Stimulated activated memory B cell treated with anti-CD40 and anti-IgM and Interleukin-4, amounts not matched to agents 10 μg/mL and 1 μg/mL and 100 μg/mL, for 72 hours (primary cell): ENCODE measurements around the gene CASKIN1.

Experiments used
- ATAC-seq: fragments of 150-1000 bp; cut with Tn5 transposase; 2 replicates; pipeline ENCODE4 v1.10.0; 2021
- H3K27ac Mint-ChIP-seq: one replicate; pipeline ENCODE4 v1.8.0; 2022; ENCODE audit warnings: mild to moderate bottlenecking, mixed read lengths
- H3K27me3 Mint-ChIP-seq: one replicate; pipeline ENCODE4 v1.8.0; 2022; ENCODE audit warnings: mixed read lengths
- H3K36me3 Mint-ChIP-seq: one replicate; pipeline ENCODE4 v1.8.0; 2022; ENCODE audit warnings: mixed read lengths
- H3K4me1 Mint-ChIP-seq: one replicate; pipeline ENCODE4 v1.8.0; 2022; ENCODE audit warnings: mixed read lengths
- H3K4me3 Mint-ChIP-seq: one replicate; pipeline ENCODE4 v1.8.0; 2022; ENCODE audit warnings: mild to moderate bottlenecking, moderate library complexity, mixed read lengths
- H3K9me3 Mint-ChIP-seq: one replicate; pipeline ENCODE4 v1.8.0; 2022; ENCODE audit warnings: mixed read lengths

CASKIN1 gene

DNA sequence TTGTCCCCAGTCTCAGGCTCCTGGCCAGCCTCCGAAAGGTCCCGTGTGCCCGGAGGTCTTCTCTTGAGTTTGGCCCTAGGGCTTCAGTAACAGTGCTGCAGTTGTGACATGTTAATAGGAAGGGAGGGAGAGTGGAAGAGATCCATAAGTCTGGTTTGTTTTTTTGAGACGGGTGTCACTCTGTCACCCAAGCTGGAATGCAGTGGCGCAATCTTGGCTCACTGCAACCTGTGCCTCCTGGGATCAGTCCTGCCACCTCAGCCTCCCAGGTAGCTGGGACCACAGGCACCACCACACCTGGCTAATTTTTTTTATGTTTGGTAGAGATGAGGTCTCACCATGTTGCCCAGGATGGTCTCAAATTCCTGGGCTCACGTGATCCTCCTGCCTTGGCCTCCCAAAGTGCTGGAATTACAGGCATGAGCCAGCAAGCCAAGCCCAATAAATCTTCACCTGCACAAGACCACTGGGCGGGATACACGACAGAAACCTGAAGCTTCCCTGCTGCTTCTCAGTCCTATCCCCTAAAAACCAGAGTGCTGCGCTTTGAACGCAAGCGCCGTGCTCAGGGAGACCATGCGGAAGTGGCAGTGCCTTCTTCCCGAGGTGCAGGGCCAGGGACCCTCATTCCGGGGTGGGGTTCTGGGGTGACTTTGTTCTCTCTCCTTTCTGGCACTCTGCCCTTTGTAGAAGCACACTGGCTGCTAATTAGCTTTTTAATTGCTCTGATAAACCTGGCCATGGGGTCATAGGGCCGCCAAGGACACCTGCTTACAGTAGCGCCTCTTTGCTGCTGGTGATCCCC is 29.9 kb downstream of the CASKIN1 start:
- no peak overlapping the region for H3K4me3 Mint-ChIP-seq

DNA sequence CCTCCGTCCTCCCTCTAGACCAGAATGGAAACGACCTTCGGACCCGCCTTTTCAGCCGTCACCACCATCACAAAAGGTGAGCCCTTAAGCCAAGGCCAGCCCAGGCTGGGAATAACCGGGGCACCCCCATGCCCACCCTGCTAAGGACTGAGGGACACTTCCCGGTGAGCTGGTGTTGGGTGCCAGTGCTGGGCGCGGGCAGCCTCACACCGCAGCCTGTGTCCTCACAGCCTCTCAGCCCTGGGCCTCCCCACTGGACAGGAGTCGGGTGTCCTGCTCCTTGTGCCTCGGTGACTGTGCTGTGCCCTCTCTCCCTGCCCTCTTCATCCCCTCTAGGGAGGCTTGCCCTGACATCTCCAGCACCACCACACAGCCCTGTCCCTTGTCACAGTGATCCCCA is 30.5 kb downstream of the CASKIN1 start:
- no peak for ATAC-seq
- Mint-ChIP-seq H3K9me3 (no peaks in the 10 kb centered on the region), H3K36me3 (peaks cover 14% of the 10 kb centered on the region), H3K4me1 (peaks cover 15% of the 10 kb centered on the region), H3K27me3 (no peaks in the 10 kb centered on the region), H3K4me3 (no peak overlapping the region), H3K27ac (peak overlapping the region; percentile 73)

More for the DNA sequence above, 29.9 kb downstream of the CASKIN1 start:
- H3K27me3 Mint-ChIP-seq, result no peaks in the 10 kb centered on the region
- peak overlapping the region; percentile 73 for H3K27ac Mint-ChIP-seq
- H3K36me3 Mint-ChIP-seq, result peaks cover 14% of the 10 kb centered on the region
- no peaks in the 10 kb centered on the region for H3K9me3 Mint-ChIP-seq
- no peak for ATAC-seq
- peaks cover 9% of the 10 kb centered on the region for H3K4me1 Mint-ChIP-seq

DNA sequence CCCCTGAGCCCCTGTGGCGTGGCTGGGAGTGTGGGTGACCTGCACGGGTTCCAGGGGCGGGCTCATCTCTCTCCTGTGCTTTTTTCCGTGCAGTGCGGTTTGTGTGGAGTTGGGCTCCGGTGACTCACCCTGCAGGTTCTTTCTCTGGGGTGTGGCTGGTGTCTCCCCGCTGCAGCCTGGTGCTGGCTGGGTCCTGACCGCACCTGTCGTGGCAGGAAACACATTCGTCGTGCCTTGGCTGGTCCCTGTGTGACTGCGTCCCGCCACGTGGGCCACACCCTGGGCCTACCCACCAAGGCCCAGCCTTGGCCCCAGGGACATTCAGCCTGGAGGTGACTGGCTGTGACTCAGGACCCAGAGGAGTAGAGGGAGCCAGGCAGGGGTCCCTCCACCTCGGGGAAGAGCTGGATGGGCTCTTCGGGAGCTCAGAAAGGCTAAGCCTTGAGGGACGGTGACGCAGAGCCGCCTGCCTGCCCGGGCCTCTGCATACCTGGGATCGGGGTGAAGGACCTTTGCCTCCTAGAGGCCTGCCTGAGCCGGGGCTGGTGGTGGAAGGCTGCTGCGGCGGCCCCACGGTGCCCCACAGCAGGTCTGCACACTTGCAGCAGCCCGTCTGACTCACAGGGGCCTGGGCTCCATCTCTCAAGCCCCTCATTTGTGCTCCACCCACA is 33.1 kb downstream of the CASKIN1 start:
- H3K27me3 Mint-ChIP-seq, result no peaks in the 10 kb centered on the region
- H3K4me1 Mint-ChIP-seq, result peaks cover 35% of the 10 kb centered on the region
- H3K9me3 Mint-ChIP-seq, result no peaks in the 10 kb centered on the region
- no peak overlapping the region for H3K4me3 Mint-ChIP-seq
- peak overlapping the region; percentile 82 for H3K27ac Mint-ChIP-seq
- peaks cover 13% of the 10 kb centered on the region for H3K36me3 Mint-ChIP-seq
- ATAC-seq, result no peak

DNA sequence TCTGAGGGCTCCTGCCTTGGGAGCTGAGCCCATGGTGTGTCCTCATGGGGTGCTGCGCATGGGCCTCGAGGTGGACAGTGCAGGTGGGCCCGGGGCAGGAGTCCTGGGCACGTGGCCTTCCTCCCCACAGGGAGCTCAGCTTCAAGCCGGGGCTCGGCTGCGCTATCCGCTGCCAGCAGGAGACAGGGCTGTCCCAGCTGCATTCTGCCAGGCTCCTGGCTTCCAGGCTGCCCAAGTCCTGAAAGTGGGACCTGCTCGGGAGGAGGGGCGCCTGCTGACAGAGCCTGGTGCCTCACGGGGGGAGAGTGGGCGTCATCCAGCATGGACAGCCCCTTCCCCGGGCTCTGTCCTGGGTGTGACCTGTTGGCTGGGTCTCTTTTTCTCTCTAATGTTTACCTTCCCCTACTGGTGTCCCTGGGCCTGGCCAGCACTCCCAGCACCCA is 33.7 kb downstream of the CASKIN1 start:
- Mint-ChIP-seq H3K4me1 (peaks cover 41% of the 10 kb centered on the region), H3K27me3 (no peaks in the 10 kb centered on the region), H3K9me3 (no peaks in the 10 kb centered on the region), H3K36me3 (peaks cover 7% of the 10 kb centered on the region), H3K27ac (peak overlapping the region; percentile 82), H3K4me3 (no peak overlapping the region)
- ATAC-seq, result no peak

DNA sequence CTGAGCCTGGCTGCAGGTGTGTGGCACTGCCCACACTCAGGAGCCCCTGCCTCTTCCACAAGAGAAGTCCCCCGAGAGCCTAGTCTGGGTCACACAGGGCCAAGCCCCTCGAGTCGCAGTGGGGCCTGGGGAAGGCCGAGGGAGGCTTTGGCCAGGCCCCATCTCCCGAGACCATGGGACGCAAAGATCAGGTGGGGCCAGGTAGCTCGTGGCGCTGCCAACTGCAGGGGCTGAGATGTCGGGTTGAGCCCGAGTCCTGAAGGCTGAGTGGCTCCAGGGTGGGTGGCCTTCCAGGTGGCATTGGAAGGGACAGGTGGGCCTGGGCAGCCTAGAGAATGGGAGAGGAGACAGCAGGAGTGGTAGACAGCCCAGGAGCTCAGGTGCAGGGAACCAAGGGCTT is 34.5 kb downstream of the CASKIN1 start:
- H3K36me3 Mint-ChIP-seq, result peaks cover 6% of the 10 kb centered on the region
- no peaks in the 10 kb centered on the region for H3K27me3 Mint-ChIP-seq
- H3K9me3 Mint-ChIP-seq, result no peaks in the 10 kb centered on the region
- peak overlapping the region; percentile 82 for H3K27ac Mint-ChIP-seq
- no peak for ATAC-seq
- H3K4me3 Mint-ChIP-seq, result no peak overlapping the region
- H3K4me1 Mint-ChIP-seq, result peaks cover 49% of the 10 kb centered on the region

DNA sequence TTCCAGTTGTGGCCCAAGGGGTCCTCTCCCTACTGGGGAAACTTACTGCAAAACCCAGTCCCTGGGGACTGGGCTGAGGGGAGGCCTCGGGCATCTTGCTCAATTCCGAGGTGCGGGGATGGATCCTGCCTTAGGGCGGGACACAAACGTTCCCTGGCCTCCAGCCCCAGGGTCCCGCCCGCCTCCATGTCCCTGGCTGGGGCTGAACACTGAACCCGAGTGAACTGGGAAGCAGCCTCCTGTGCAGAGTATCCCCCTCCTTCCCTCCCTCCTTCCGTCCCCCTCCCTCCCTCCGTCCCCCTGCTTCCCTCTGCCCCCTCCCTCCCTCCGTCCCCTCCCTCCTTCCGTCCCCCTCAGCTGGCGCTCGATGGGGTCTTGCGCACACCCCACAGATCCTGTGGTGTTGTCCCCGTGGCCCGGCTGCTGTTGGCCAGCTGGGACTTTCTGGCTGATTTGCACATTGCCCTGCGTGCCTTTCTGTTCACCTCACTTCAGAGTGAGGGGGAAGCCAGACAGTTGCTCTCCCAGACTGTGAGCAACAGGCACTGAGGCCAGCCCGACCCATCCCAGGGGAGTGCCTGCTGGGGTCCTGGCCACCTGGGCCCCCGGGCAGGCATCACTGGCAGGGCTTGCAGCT is 35.4 kb downstream of the CASKIN1 start:
- peak overlapping the region; percentile 70 for H3K4me3 Mint-ChIP-seq
- peaks cover 58% of the 10 kb centered on the region for H3K4me1 Mint-ChIP-seq
- H3K27me3 Mint-ChIP-seq, result no peaks in the 10 kb centered on the region
- peak overlapping the region; percentile 82 for H3K27ac Mint-ChIP-seq
- peak; percentile 54 for ATAC-seq
- H3K9me3 Mint-ChIP-seq, result no peaks in the 10 kb centered on the region
- H3K36me3 Mint-ChIP-seq, result peaks cover 3% of the 10 kb centered on the region

DNA sequence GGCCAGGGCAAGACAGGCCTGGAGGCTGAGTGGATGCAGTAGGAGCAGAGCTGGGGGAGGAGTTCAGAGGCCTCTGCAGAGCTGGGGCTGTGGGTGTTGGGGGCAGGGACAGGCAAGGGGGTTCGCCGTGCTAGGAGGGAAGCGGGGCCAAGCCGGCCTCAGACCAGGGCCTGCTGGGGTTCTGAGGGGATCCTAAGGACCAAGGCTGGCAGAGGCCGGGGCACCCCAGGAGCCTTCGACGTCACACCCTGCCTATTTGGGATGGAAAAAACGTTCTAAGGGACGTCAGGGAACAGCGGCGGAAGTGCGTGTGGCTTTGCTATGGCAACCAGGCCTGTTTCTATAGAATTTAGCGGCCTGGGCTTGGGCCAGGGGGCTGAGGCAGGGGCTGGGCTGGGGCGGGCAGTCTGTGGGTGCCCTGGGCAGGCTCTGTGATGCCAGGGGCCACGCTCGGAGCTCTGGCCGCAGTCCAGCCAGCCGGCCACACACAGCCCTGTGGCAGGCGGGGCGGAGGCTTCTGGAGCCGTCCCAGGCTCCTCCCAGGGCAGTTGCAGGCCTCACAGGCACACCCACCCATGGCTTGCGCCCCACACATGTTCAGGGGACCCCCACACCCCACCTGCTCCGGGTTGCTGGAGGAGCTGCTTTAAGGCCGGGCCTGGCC is 37.1 kb downstream of the CASKIN1 start:
- H3K27me3 Mint-ChIP-seq, result no peaks in the 10 kb centered on the region
- H3K36me3 Mint-ChIP-seq, result peaks cover 1% of the 10 kb centered on the region
- ATAC-seq, result no peak
- peak overlapping the region; percentile 84 for H3K27ac Mint-ChIP-seq
- no peaks in the 10 kb centered on the region for H3K9me3 Mint-ChIP-seq
- peak overlapping the region; percentile 57 for H3K4me3 Mint-ChIP-seq
- H3K4me1 Mint-ChIP-seq, result peaks cover 59% of the 10 kb centered on the region

DNA sequence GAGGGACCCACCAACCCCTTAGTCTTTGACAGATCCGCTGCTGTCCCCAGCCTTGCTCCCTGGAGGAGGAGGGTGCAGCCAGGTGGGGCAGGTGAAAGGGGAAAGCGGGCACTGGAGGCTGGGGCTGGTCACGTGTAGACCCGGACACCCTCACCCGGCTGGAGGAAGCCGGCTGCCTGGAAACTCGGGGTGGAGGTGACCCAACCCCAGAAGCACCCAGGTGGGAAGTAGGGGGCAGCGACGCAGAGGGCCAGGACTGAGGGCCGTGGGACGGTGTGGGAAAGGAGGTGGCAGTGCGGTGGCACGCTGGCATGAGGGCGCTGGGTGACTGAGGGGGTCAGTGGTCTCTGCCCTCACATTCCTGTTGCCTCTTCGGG is 38.2 kb downstream of the CASKIN1 start:
- H3K36me3 Mint-ChIP-seq, result peaks cover 12% of the 10 kb centered on the region

DNA sequence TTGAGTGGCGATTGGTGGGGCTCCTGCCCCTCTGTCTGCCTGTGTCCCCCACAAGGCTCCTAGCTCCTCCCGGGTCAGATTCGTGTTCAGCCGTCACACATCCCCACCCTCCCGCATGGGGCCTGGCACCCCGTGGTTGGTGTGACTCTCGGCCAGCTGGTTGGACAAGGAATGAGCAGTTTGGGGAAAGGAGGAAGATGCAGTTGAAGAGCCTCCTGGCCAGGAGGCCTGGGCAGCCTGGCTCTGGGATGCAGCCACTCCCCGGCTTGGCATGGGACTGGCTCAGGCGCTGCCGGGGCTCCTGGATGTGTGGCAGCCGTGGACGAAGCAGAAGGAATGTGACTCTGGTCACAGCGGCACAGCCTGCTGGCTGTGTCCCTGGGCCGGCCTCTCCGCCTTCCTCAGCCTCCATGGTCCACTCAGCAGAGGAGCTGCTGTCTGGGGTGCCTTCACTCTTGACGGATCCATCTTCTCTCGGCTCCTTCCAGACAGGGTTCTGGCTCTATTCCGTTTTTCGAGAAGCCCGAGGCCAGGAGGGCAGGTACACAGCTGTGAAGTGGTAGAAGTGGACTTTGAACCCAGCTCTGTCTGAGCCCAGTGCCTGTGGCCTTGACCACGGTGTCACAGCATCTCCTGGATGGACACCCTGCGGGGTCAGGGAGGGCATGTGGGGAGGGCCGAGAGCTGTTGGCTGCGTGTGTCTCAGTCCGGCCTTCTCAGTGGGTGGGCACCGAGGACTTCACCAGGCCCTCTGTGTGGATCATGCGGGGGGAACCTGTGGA is 38.7 kb downstream of the CASKIN1 start:
- Mint-ChIP-seq H3K27ac (peak overlapping the region; percentile 84), H3K27me3 (no peaks in the 10 kb centered on the region), H3K4me3 (peak overlapping the region; percentile 95), H3K36me3 (peaks cover 17% of the 10 kb centered on the region), H3K4me1 (peaks cover 76% of the 10 kb centered on the region), H3K9me3 (no peaks in the 10 kb centered on the region)
- no peak for ATAC-seq

More for the DNA sequence above, 38.2 kb downstream of the CASKIN1 start:
- ATAC-seq, result no peak
- Mint-ChIP-seq H3K4me3 (peak overlapping the region; percentile 95), H3K27me3 (no peaks in the 10 kb centered on the region), H3K27ac (peak overlapping the region; percentile 84), H3K4me1 (peaks cover 70% of the 10 kb centered on the region), H3K9me3 (no peaks in the 10 kb centered on the region)

DNA sequence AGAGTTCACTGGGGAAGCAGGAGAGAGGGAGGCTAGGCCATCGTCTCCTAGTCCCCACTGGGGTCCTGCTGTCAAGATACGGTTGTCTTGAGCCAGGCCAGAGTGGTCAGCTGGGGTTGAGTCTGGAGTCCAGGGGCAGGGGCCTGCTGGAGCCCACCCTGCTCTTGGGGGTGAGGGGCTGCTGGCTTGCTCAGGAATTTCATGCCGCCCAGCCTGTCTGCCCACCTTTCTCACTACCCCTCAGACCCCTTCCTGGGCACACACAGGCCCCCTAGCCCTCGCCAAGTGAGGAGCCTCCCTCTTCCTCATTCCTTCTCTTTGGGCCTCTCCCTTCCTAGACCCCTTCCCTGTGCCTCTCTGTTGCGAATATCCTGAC is 39.6 kb downstream of the CASKIN1 start:
- Mint-ChIP-seq H3K4me1 (peaks cover 76% of the 10 kb centered on the region), H3K9me3 (no peaks in the 10 kb centered on the region), H3K27me3 (no peaks in the 10 kb centered on the region), H3K36me3 (peaks cover 22% of the 10 kb centered on the region), H3K4me3 (peak overlapping the region; percentile 95), H3K27ac (peak overlapping the region; percentile 84)
- no peak for ATAC-seq

DNA sequence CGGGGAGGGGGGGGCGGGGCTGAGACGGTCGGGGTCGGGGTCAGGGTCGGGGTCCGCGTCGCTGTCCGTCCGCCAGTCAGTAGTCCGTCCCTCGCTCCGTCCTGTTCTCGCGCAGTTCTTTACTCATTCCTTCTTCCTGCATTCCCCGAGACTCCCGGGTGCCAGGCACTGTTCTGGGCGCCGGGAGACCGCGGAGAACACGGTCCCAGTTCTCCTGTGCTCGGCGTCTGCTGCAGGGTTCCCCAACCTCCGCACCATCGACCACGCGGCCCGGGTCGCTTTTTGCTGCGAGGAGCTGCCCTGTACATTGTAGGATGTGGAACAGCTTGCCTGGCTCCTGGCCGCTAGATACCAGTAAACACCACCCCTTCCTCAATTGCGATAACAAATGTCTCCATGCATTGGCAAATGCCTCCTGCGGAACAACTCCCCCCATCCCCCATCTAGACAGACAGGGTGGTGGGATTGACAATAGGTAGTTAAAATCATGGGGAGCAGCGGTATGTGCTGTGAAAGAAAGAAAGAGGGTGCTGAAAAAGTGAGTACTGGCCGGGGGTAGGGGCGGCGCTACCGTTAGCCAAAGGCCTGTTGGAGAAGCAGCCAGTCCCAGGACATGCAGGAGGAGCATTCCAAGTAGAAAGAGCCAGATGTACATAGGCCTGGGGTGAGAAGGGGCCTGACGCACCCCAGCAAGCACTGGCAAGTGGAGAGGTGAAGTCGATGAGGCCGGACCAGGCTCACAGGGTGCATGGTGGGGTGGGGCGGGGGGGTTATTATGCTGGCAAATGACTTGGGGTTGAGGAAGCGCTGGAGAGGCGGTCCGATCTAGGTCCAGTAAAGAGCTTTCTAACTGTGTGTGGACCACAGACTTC is 40.2 kb downstream of the CASKIN1 start:
- no peaks in the 10 kb centered on the region for H3K9me3 Mint-ChIP-seq
- H3K27me3 Mint-ChIP-seq, result no peaks in the 10 kb centered on the region
- peaks cover 26% of the 10 kb centered on the region for H3K36me3 Mint-ChIP-seq
- peak overlapping the region; percentile 95 for H3K4me3 Mint-ChIP-seq
- peak overlapping the region; percentile 84 for H3K27ac Mint-ChIP-seq
- no peak for ATAC-seq
- H3K4me1 Mint-ChIP-seq, result peaks cover 76% of the 10 kb centered on the region

DNA sequence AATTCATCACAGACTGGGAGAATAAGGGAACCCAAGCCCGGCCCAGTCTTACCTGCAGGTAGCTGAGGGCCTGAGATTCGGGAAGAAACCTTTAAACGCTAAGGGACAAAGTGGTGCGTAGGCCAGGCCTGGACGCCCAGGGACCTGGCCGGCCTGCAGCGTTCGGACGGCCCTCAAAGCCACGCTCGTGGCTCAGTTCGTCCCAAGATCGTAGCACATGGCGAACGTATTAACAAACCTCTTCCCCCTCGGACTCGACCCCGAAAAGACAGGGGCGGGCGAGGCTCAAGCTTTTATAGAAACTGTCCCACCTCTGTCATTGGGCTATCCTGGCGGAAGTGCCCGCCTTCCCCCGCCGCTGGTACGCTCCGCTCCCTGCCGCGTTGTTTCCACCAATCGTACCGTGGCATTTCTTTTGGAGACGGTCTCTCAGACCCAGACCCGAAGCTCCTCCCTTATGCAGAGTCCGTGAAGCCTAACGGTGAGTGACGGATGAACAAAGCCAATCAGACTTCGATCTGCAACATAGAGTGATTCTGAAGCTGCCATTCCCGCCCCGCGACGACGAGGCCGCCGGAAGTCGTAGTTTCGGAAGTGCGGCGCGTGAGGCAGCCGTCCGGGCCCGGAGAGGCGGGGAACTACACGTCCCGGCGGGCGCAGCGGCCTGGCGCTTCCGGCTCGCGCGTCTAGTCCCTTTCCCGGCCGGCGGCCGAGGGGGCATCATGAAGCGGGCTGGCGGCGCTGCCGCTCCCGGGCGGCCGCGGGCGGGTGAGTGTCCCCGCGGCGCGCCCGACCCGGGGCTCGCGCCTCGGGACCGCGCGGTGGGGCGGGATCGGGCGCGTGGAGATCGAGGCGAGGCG is 41.1 kb downstream of the CASKIN1 start, which contains the start of gene TRAF7:
Gene TRAF7 (plus strand): TSS at position 692 of the 860 bp plus-strand sequence. CDS start 8,139 bp downstream, outside the sequence.
- H3K4me1 Mint-ChIP-seq, result peaks cover 76% of the 10 kb centered on the region
- no peaks in the 10 kb centered on the region for H3K9me3 Mint-ChIP-seq
- H3K36me3 Mint-ChIP-seq, result peaks cover 29% of the 10 kb centered on the region
- H3K27me3 Mint-ChIP-seq, result no peaks in the 10 kb centered on the region
- ATAC-seq, result peak; percentile 95
- peak within 1 kb of the TSS; percentile 84 for H3K27ac Mint-ChIP-seq
- H3K4me3 Mint-ChIP-seq, result peak within 1 kb of the TSS; percentile 95

DNA sequence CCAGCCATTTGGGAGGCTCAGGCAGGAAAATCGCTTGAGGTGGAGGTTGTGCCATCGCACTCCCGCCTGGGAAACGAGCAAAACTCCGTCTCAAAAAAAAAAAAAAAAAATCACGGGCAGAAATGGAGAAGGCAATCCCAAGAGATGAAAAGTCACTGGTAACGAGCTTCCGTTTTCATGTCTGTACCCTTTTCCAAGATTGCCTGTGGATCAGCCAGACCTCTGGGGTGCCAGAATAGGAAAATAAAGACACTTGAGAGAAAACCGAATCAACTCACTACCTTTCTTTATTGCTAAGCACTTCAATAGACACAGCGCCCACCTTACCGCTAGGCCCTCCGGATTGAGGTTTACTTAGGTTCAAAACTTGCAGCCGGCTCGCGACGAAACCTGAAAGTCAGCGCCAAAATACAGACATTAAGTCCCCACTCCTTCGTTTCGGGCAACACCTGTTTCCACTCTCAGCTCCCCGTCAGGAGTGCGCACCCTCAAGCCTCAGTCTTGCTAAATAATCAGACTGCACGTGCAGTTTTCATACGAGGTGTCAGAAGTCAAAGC is 41.8 kb downstream of the CASKIN1 start:
- no peak for ATAC-seq
- peaks cover 29% of the 10 kb centered on the region for H3K36me3 Mint-ChIP-seq

More for the DNA sequence above, 41.8 kb downstream of the CASKIN1 start:
- Mint-ChIP-seq H3K9me3 (no peaks in the 10 kb centered on the region), H3K27ac (peak overlapping the region; percentile 84), H3K4me3 (peak overlapping the region; percentile 67), H3K4me1 (peaks cover 78% of the 10 kb centered on the region), H3K27me3 (no peaks in the 10 kb centered on the region)
